SK-N-SH treated with all-trans-retinoic acid at 6 μM for 48 hours (cell line): ENCODE results near the gene CACNA2D3.

Experiments
- ATAC-seq: fragments of 200-7000 bp; cut with Tn5 transposase; 3 replicates; pipeline ENCODE4 v1.9.1; 2020; ENCODE audit warnings: mild to moderate bottlenecking, moderate library complexity
- ARNTL ChIP-seq: fragments of 450-650 bp; formaldehyde crosslinking; IDR thresholded peaks from 2 replicates; pipeline ENCODE4 v1.5.0; 2020; ENCODE audit warnings: low read depth, mild to moderate bottlenecking, moderate library complexity, borderline replicate concordance
- BACH2 ChIP-seq: fragments of 250-450 bp; sonication (Bioruptor Pico); IDR thresholded peaks from 2 replicates; pipeline ENCODE4 v1.9.0; 2021; ENCODE audit warnings: mild to moderate bottlenecking, borderline replicate concordance
- CREB5 ChIP-seq: fragments of 250-450 bp; sonication (Bioruptor Pico); IDR thresholded peaks from 2 replicates; pipeline ENCODE4 v1.5.1; 2020; ENCODE audit warnings: low read depth, mild to moderate bottlenecking, moderate library complexity
- CSDC2 ChIP-seq: fragments of 250-450 bp; sonication (Bioruptor Pico); IDR thresholded peaks from 2 replicates; pipeline ENCODE4 v1.5.0; 2020; ENCODE audit warnings: mild to moderate bottlenecking, moderate library complexity
- GLIS3 ChIP-seq: fragments of 250-450 bp; sonication (Bioruptor Pico); IDR thresholded peaks from 2 replicates; pipeline ENCODE4 v1.5.0; 2020; ENCODE audit warnings: mild to moderate bottlenecking, moderate library complexity
- ISL1 ChIP-seq: fragments of 250-450 bp; sonication (Bioruptor Pico); IDR thresholded peaks from 2 replicates; pipeline ENCODE4 v2.1.2; 2022; ENCODE audit warnings: mild to moderate bottlenecking, moderate library complexity
- OSR1 ChIP-seq: fragments of 250-450 bp; sonication (Bioruptor Pico); IDR thresholded peaks from 2 replicates; pipeline ENCODE4 v1.8.0; 2022; ENCODE audit warnings: moderate library complexity, mild to moderate bottlenecking, inconsistent platforms
- PATZ1 ChIP-seq: fragments of 250-450 bp; sonication (Bioruptor Pico); IDR thresholded peaks from 2 replicates; pipeline ENCODE4 v1.8.0; 2020; ENCODE audit warnings: mild to moderate bottlenecking, moderate library complexity, borderline replicate concordance
- POU6F1 ChIP-seq: fragments of 250-450 bp; sonication (Bioruptor Pico); IDR thresholded peaks from 2 replicates; pipeline ENCODE4 v1.8.0; 2021; ENCODE audit warnings: low read depth, mild to moderate bottlenecking, moderate library complexity, borderline replicate concordance
- PPARA ChIP-seq: fragments of 250-450 bp; sonication (Bioruptor Pico); IDR thresholded peaks from 2 replicates; pipeline ENCODE4 v1.5.0; 2020; ENCODE audit warnings: mild to moderate bottlenecking, borderline replicate concordance
- RARB ChIP-seq: fragments of 250-450 bp; sonication (Bioruptor Pico); IDR thresholded peaks from 2 replicates; pipeline ENCODE4 v1.8.0; 2021; ENCODE audit warnings: mild to moderate bottlenecking, moderate library complexity
- SNAI2 ChIP-seq: fragments of 250-450 bp; sonication (Bioruptor Pico); IDR thresholded peaks from 2 replicates; pipeline ENCODE4 v1.5.0; 2020; ENCODE audit warnings: mild to moderate bottlenecking, moderate library complexity
- TCF4 ChIP-seq: fragments of 250-450 bp; sonication (Bioruptor Pico); IDR thresholded peaks from 2 replicates; pipeline ENCODE4 v1.8.0; 2021; ENCODE audit warnings: mild to moderate bottlenecking, moderate library complexity, borderline replicate concordance
- TOX ChIP-seq: fragments of 250-450 bp; sonication (Bioruptor Pico); IDR thresholded peaks from 2 replicates; pipeline ENCODE4 v1.8.0; 2021; ENCODE audit warnings: mild to moderate bottlenecking, moderate library complexity, borderline replicate concordance
- ZC3H10 ChIP-seq: fragments of 250-450 bp; sonication (Bioruptor Pico); IDR thresholded peaks from 2 replicates; pipeline ENCODE4 v1.5.1; 2021; ENCODE audit warnings: mild to moderate bottlenecking, moderate library complexity
- ZNF70 ChIP-seq: fragments of 450-650 bp; formaldehyde crosslinking; IDR thresholded peaks from 2 replicates; pipeline ENCODE4 v1.5.0; 2020; ENCODE audit warnings: mild to moderate bottlenecking, moderate library complexity
- ZNF8 ChIP-seq: fragments of 450-650 bp; formaldehyde crosslinking; IDR thresholded peaks from 2 replicates; pipeline ENCODE4 v1.5.0; 2020; ENCODE audit warnings: mild to moderate bottlenecking, moderate library complexity
- TF ChIP-seq, protein P1 (sequence below): fragments of 250-450 bp; sonication (Bioruptor Pico); IDR thresholded peaks from 2 replicates; pipeline ENCODE4 v1.5.1; 2021; ENCODE audit warnings: mild to moderate bottlenecking, moderate library complexity
- TF ChIP-seq, protein P2 (sequence below): fragments of 250-450 bp; sonication (Bioruptor Pico); IDR thresholded peaks from 2 replicates; pipeline ENCODE4 v1.5.0; 2020; ENCODE audit warnings: mild to moderate bottlenecking, moderate library complexity

The CACNA2D3 gene

DNA sequence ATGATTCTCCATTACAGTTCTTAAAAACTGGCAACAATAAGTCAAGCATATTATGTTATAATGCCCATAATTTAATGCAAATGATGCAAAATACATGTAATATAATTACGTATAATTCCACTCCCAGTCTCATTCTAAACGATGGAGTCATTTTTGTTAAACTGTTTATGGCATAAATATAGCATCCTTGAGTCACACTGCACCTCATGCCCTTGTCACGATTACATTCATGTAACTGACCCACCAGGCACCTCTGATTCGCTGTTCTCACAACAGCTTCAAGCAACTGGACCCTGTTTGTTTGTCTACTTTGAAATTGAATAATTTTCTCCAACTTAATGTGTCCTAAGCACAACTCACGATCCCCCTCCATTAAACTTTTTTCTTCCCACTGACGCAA lies 953.5 kb downstream of the CACNA2D3 start:
- TF ChIP-seq ISL1 (CRISPR knock-in tag) (no peak), RARB (no peak), ZC3H10 (CRISPR knock-in tag) (no peak), ARNTL (no peak), PATZ1 (CRISPR knock-in tag) (no peak), ZNF70 (CRISPR knock-in tag) (no peak), SNAI2 (CRISPR knock-in tag) (no peak), ZNF8 (CRISPR knock-in tag) (no peak), TOX (CRISPR knock-in tag) (no peak), CSDC2 (CRISPR knock-in tag) (no peak), GLIS3 (no peak), TCF4 (no peak), OSR1 (CRISPR knock-in tag) (no peak), CREB5 (CRISPR knock-in tag) (no peak)
- TF ChIP-seq, protein P1, sequence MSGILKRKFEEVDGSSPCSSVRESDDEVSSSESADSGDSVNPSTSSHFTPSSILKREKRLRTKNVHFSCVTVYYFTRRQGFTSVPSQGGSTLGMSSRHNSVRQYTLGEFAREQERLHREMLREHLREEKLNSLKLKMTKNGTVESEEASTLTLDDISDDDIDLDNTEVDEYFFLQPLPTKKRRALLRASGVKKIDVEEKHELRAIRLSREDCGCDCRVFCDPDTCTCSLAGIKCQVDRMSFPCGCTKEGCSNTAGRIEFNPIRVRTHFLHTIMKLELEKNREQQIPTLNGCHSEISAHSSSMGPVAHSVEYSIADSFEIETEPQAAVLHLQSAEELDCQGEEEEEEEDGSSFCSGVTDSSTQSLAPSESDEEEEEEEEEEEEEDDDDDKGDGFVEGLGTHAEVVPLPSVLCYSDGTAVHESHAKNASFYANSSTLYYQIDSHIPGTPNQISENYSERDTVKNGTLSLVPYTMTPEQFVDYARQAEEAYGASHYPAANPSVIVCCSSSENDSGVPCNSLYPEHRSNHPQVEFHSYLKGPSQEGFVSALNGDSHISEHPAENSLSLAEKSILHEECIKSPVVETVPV (CRISPR knock-in tag) = no peak
- TF ChIP-seq, protein P2, sequence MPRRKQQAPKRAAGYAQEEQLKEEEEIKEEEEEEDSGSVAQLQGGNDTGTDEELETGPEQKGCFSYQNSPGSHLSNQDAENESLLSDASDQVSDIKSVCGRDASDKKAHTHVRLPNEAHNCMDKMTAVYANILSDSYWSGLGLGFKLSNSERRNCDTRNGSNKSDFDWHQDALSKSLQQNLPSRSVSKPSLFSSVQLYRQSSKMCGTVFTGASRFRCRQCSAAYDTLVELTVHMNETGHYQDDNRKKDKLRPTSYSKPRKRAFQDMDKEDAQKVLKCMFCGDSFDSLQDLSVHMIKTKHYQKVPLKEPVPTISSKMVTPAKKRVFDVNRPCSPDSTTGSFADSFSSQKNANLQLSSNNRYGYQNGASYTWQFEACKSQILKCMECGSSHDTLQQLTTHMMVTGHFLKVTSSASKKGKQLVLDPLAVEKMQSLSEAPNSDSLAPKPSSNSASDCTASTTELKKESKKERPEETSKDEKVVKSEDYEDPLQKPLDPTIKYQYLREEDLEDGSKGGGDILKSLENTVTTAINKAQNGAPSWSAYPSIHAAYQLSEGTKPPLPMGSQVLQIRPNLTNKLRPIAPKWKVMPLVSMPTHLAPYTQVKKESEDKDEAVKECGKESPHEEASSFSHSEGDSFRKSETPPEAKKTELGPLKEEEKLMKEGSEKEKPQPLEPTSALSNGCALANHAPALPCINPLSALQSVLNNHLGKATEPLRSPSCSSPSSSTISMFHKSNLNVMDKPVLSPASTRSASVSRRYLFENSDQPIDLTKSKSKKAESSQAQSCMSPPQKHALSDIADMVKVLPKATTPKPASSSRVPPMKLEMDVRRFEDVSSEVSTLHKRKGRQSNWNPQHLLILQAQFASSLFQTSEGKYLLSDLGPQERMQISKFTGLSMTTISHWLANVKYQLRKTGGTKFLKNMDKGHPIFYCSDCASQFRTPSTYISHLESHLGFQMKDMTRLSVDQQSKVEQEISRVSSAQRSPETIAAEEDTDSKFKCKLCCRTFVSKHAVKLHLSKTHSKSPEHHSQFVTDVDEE (CRISPR knock-in tag) = no peak
- ATAC-seq = no peak

- ATAC-seq = no peak
These were observed 955.4 kb downstream of the CACNA2D3 start for GRCh38 chr3:55077726-55078125.

GRCh38 chr3:55078876-55079275 lies 956.5 kb downstream of the CACNA2D3 start:
- no peak for ATAC-seq

More at GRCh38 chr3:55077726-55078125, 955.4 kb downstream of the CACNA2D3 start:
- TF ChIP-seq TCF4 (no peak), ZC3H10 (CRISPR knock-in tag) (no peak), ARNTL (no peak), SNAI2 (CRISPR knock-in tag) (no peak)
- TF ChIP-seq, all 23 proteins: peak for 0

More at GRCh38 chr3:55078876-55079275, 956.5 kb downstream of the CACNA2D3 start:
- TF ChIP-seq BACH2 = no peak
- no peak for TF ChIP-seq ISL1 (CRISPR knock-in tag)
- no peak for TF ChIP-seq CSDC2 (CRISPR knock-in tag)
- TF ChIP-seq PATZ1 (CRISPR knock-in tag) = no peak
- no peak for TF ChIP-seq GLIS3
- no peak for TF ChIP-seq ZNF70 (CRISPR knock-in tag)
- no peak for TF ChIP-seq TCF4
- TF ChIP-seq TOX (CRISPR knock-in tag) = no peak
- no peak for TF ChIP-seq PPARA (CRISPR knock-in tag)
- TF ChIP-seq ZNF8 (CRISPR knock-in tag) = no peak
- TF ChIP-seq SNAI2 (CRISPR knock-in tag) = no peak
- TF ChIP-seq RARB = no peak
- TF ChIP-seq POU6F1 (CRISPR knock-in tag) = no peak
